Kidney (tissue), 14 donors: ENCODE results near the gene GREB1. TPM values are rescaled to one million over a fixed set of nuclear protein-coding genes. Genes with fewer than 3 reads are reported as not detected.

Source experiments
- DNase-seq, 5 donors: peaks; one replicate each; pipeline ENCODE4 v3.0.0-alpha.2; 2013 to 2020
- FAIRE-seq: peaks from 2 replicates; lab custom pipeline; 2012; peaks lifted over from hg19 to GRCh38; lab: Jason Lieb, UNC
- H3K27ac ChIP-seq, 2 donors: one replicate each; pipeline ENCODE4 v1.7.0; 2013; ENCODE audit warnings: low read depth in 2 of 2, low read length in 2 of 2, inconsistent platforms in 1 of 2
- H3K27me3 ChIP-seq: one replicate; pipeline ENCODE4 v1.7.1; 2013; ENCODE audit warnings: low read length, inconsistent platforms; ENCODE audit not compliant: control insufficient read depth, insufficient read depth
- H3K36me3 ChIP-seq, 3 donors: one replicate each; pipeline versions ENCODE4 v1.7.0 to v1.7.1; 2013; ENCODE audit warnings: low read length in 3 of 3, control low read depth in 1 of 3, inconsistent platforms in 1 of 3; ENCODE audit not compliant: insufficient read depth in 3 of 3, control insufficient read depth in 2 of 3
- H3K4me1 ChIP-seq, 3 donors: one replicate each; pipeline versions ENCODE4 v1.7.0 to v1.7.1; 2013; ENCODE audit warnings: low read length in 3 of 3, inconsistent platforms in 1 of 3, low read depth in 1 of 3; ENCODE audit not compliant: control insufficient read depth in 2 of 3, insufficient read depth in 2 of 3
- H3K4me3 ChIP-seq, 3 donors: one replicate each; pipeline versions ENCODE4 v1.7.0 to v1.8.1; 2013; ENCODE audit warnings: low read length in 3 of 3, control low read depth in 1 of 3, inconsistent platforms in 1 of 3
- H3K9ac ChIP-seq, 3 donors: one replicate each; pipeline versions ENCODE4 v1.7.0 to v1.7.1; 2013; ENCODE audit warnings: low read length in 3 of 3, control low read depth in 1 of 3, inconsistent platforms in 1 of 3
- H3K9me3 ChIP-seq, 3 donors: one replicate each; pipeline versions ENCODE4 v1.7.0 to v1.7.1; 2013; ENCODE audit warnings: low read length in 3 of 3, control low read depth in 1 of 3, inconsistent platforms in 1 of 3; ENCODE audit not compliant: control insufficient read depth in 2 of 3, insufficient read depth in 1 of 3
- CTCF ChIP-seq: IDR thresholded peaks from 3 replicates; pipeline ENCODE4 v1.5.1; 2012; ENCODE audit warnings: mild to moderate bottlenecking, moderate library complexity, borderline replicate concordance; ENCODE audit not compliant: insufficient read depth; ENCODE audit errors: extremely low read depth
- intact Hi-C: fragments of 100-400 bp; cut with DNase I; formaldehyde crosslinking; loops from one replicate; pipeline ENCODE4 v1.11.1; 2022
- polyA plus RNA-seq: library from polyadenylated mRNA; stranded (reverse); fragments of 350-450 nt; fragmentation: Illumina TruSeq; extraction: RNeasy Lipid Tissue Mini Kit (QIAGEN cat#74804); gene quantifications from one replicate; pipeline ENCODE4 v1.2.3, GENCODE V29; 2014; ENCODE audit warnings: low read depth, low replicate concordance; ENCODE audit not compliant: insufficient read depth
- total RNA-seq: library from RNA; stranded (reverse); fragmentation: NEBNext Ultra II Directional; extraction: Animal tissue kit (Norgen Biotek cat#: 25700); gene quantifications from one replicate; pipeline ENCODE4 v1.2.1, GENCODE V29; 2021
- donor health status: control.
- donor health status: control.
- donor health status: control.
- donor health status: control.
- donor health status: control.
- donor health status: DM: yes; HTN: yes; CAD: no.
- donor health status: Normal renal cell carcinoma (clear cell type).

GREB1 gene
- total and polyA plus RNA-seq, 2 donors from 2014 or later: 0.98 to 1.8 TPM

GRCh38 chr2:11640132-11640531, 106.3 kb downstream of the GREB1 start:
- Histone ChIP-seq H3K9me3 (no peaks in the 10 kb centered on the region), H3K9ac (no peak overlapping the region), H3K4me1 (no peaks in the 10 kb centered on the region), H3K27ac (no peak overlapping the region), H3K27me3 (no peaks in the 10 kb centered on the region), H3K4me3 (no peak overlapping the region), H3K36me3 (no peaks in the 10 kb centered on the region)
- intact Hi-C loops: no loop called here
- no peak for DNase-seq
- FAIRE-seq: no peak
- TF ChIP-seq CTCF: no peak

- intact Hi-C loops: no loop called here
- Histone ChIP-seq H3K36me3 (no peaks in the 10 kb centered on the region), H3K27ac (no peak overlapping the region), H3K4me3 (no peak overlapping the region), H3K27me3 (no peaks in the 10 kb centered on the region), H3K4me1 (no peaks in the 10 kb centered on the region), H3K9ac (no peak overlapping the region), H3K9me3 (no peaks in the 10 kb centered on the region)
- FAIRE-seq (no peak), DNase-seq (no peak)
- no peak for TF ChIP-seq CTCF
Measured at GRCh38 chr2:11642972-11643371, 109.1 kb downstream of the GREB1 start.

GRCh38 chr2:11644293-11644692, 110.4 kb downstream of the GREB1 start:
- H3K4me3 ChIP-seq: no peak overlapping the region
- FAIRE-seq: no peak
- H3K27me3 ChIP-seq: no peaks in the 10 kb centered on the region
- H3K9ac ChIP-seq: no peak overlapping the region
- intact Hi-C loops: no loop called here
- H3K36me3 ChIP-seq: no peaks in the 10 kb centered on the region
- DNase-seq: no peak
- TF ChIP-seq CTCF: no peak
- no peak overlapping the region for H3K27ac ChIP-seq
- H3K4me1 ChIP-seq: no peaks in the 10 kb centered on the region
- no peaks in the 10 kb centered on the region for H3K9me3 ChIP-seq

GRCh38 chr2:11646530-11646929, 112.7 kb downstream of the GREB1 start:
- Histone ChIP-seq H3K4me3 (no peak overlapping the region), H3K9ac (no peak overlapping the region), H3K27me3 (no peaks in the 10 kb centered on the region), H3K4me1 (no peaks in the 10 kb centered on the region), H3K27ac (no peak overlapping the region), H3K36me3 (no peaks in the 10 kb centered on the region), H3K9me3 (no peaks in the 10 kb centered on the region)
- FAIRE-seq (no peak), DNase-seq (no peak)
- TF ChIP-seq CTCF: no peak
- intact Hi-C loops: no loop called here
